Vagina (tissue), 2 donors: ENCODE results near the gene ADAMTS14.

Experiments
- CTCF ChIP-seq, 3 experiments: fragments of 450-650 bp in 2 of 3; fragments of 200-600 bp in 1 of 3; sonication (generic) in 1 of 3; IDR thresholded peaks; one replicate each; pipeline ENCODE4 v1.5.1; 2017 to 2019; ENCODE audit warnings: antibody characterized with exemption in 3 of 3, mild to moderate bottlenecking in 2 of 3, moderate library complexity in 2 of 3
- POLR2A ChIP-seq, 2 donors: fragments of 450-650 bp; IDR thresholded peaks; one replicate each; pipeline ENCODE4 v1.6.1; 2017; ENCODE audit warnings: antibody characterized with exemption in 2 of 2, mild to moderate bottlenecking in 2 of 2, moderate library complexity in 2 of 2
- POLR2AphosphoS5 ChIP-seq, 2 donors: sonication (generic); formaldehyde crosslinking; IDR thresholded peaks; one replicate each; pipeline ENCODE4 v1.9.0; 2017; ENCODE audit warnings: antibody characterized with exemption in 2 of 2, mild to moderate bottlenecking in 2 of 2, low read depth in 1 of 2; ENCODE audit not compliant: insufficient read depth in 1 of 2

DNA sequence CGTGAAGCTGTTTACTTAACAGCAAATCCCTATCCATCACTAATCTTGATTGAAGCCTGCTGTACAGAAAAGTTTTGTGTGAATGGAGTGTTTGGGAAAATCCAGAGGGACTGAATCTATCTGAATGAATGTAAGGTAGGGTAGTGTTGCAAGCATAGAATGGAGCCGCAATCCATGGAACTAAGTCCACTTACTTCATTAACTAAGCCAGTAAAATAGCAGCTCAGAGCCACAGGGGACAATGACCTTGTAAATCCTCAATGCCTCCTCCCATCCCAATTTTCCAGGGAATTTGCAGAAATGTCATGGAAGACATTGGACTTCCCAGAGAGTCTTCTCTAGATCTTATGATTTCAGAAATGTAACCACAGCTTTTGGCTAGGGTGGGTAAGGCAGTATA is 97.7 kb downstream of the ADAMTS14 start:
- TF ChIP-seq POLR2A (IDR thresholded peaks at IDR 0.05) (no peak), CTCF (IDR thresholded peaks at IDR 0.05) (no peak), POLR2AphosphoS5 (IDR thresholded peaks at IDR 0.05; ENCODE audit: insufficient read depth in 1 of 2, low read depth in 1 of 2) (no peak)
